Peyer's patch (tissue), 4 donors: ENCODE measurements around the gene SERF1A.
"Not testable (repeated sequence)": the region's sequence is repeated elsewhere in the genome, so short reads cannot be mapped to it uniquely, and the experiment has no call there.

Experiments used
- POLR2A ChIP-seq, 2 donors: fragments of 450-650 bp; IDR thresholded peaks; one replicate each; pipeline ENCODE4 v1.5.1; 2017; ENCODE audit warnings: antibody characterized with exemption in 2 of 2, mild to moderate bottlenecking in 2 of 2, moderate library complexity in 2 of 2
- TF ChIP-seq, protein P1 (sequence below), 6 experiments: fragments of 450-650 bp in 4 of 6; fragments of 200-600 bp in 2 of 6; sonication (generic) in 1 of 6; IDR thresholded peaks; one replicate each; pipeline ENCODE4 v1.5.1; 2017 to 2019; ENCODE audit warnings: antibody characterized with exemption in 6 of 6, mild to moderate bottlenecking in 3 of 6, moderate library complexity in 1 of 6

DNA sequence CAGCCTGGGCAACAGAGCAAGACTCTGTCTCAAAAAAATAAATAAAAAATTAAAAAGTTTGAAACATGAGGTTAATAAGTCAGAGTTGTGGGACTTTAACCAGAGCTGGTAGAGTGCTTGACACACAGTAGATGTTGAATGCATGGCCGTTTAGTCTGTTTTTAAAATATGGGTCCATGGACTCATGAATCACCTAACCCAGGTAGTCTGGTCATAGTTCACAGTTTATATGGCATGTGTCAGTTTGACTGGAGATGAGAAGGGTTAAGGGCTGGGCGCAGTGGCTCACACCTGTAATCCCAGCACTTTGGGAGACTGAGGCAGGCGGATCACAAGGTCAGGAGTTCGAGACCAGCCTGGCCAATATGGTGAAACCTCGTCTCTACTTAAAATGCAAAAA lies 6.2 kb downstream of the SERF1A start:
- TF ChIP-seq, protein P1, sequence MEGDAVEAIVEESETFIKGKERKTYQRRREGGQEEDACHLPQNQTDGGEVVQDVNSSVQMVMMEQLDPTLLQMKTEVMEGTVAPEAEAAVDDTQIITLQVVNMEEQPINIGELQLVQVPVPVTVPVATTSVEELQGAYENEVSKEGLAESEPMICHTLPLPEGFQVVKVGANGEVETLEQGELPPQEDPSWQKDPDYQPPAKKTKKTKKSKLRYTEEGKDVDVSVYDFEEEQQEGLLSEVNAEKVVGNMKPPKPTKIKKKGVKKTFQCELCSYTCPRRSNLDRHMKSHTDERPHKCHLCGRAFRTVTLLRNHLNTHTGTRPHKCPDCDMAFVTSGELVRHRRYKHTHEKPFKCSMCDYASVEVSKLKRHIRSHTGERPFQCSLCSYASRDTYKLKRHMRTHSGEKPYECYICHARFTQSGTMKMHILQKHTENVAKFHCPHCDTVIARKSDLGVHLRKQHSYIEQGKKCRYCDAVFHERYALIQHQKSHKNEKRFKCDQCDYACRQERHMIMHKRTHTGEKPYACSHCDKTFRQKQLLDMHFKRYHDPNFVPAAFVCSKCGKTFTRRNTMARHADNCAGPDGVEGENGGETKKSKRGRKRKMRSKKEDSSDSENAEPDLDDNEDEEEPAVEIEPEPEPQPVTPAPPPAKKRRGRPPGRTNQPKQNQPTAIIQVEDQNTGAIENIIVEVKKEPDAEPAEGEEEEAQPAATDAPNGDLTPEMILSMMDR (IDR thresholded peaks at IDR 0.05): not testable (repeated sequence)
- TF ChIP-seq POLR2A (IDR thresholded peaks at IDR 0.05): not testable (repeated sequence)
